NAMALWA (cell line): ENCODE results near the gene FXYD5.
"Not testable (repeated sequence)": the region's sequence is repeated elsewhere in the genome, so short reads cannot be mapped to it uniquely, and the experiment has no call there.

Experiments used
- DNase-seq: peaks from one replicate; pipeline ENCODE4 v3.0.0-alpha.2; 2015; ENCODE audit warnings: low spot score

FXYD5 gene

GRCh38 chr19:35138305-35138892 is 16.1 kb upstream of the FXYD5 start, which contains the start of gene FXYD1:
Gene FXYD1 (plus strand): TSS chr19:35138824. CDS start chr19:35140080, 1,256 bp downstream.
- DNase-seq: no peak

GRCh38 chr19:35140207-35140961 is 14.2 kb upstream of the FXYD5 start:
- DNase-seq: no peak

- peak; percentile 94 for DNase-seq
Observed at GRCh38 chr19:35140962-35141836, 13.3 kb upstream of the FXYD5 start.

- DNase-seq: peak; percentile 64
Observed at GRCh38 chr19:35141837-35142605, 12.5 kb upstream of the FXYD5 start.

- DNase-seq: peak; percentile 68
Observed at GRCh38 chr19:35142606-35143230, 11.8 kb upstream of the FXYD5 start.

- DNase-seq: no peak
Observed at GRCh38 chr19:35143231-35143715, 11.3 kb upstream of the FXYD5 start, which contains the start of gene FXYD7. Gene FXYD7 (plus strand): TSS chr19:35143255. CDS start chr19:35143334, 79 bp downstream.

GRCh38 chr19:35143818-35144217 is 10.7 kb upstream of the FXYD5 start:
- DNase-seq: no peak

GRCh38 chr19:35144259-35144599 is 10.3 kb upstream of the FXYD5 start:
- no peak for DNase-seq

GRCh38 chr19:35144600-35145436 is 9.7 kb upstream of the FXYD5 start:
- DNase-seq: peak; percentile 46

GRCh38 chr19:35146746-35147459 is 7.6 kb upstream of the FXYD5 start:
- no peak for DNase-seq

GRCh38 chr19:35149463-35149862 is 5.1 kb upstream of the FXYD5 start:
- no peak for DNase-seq

GRCh38 chr19:35150445-35150844 is 4.1 kb upstream of the FXYD5 start:
- DNase-seq: no peak

- DNase-seq: no peak
Observed at GRCh38 chr19:35151273-35152065, 3.1 kb upstream of the FXYD5 start.

- not testable (repeated sequence) for DNase-seq
Observed at GRCh38 chr19:35153129-35153522, 1.4 kb upstream of the FXYD5 start.

GRCh38 chr19:35153701-35154524 is 622 bp upstream of the FXYD5 start:
- peak; percentile 79 for DNase-seq

GRCh38 chr19:35155441-35155840 is 906 bp downstream of the FXYD5 start:
- DNase-seq: no peak

GRCh38 chr19:35155981-35156672 is 1.6 kb downstream of the FXYD5 start:
- no peak for DNase-seq
